ENCODE data around the gene PRF1.

The PRF1 gene

DNA sequence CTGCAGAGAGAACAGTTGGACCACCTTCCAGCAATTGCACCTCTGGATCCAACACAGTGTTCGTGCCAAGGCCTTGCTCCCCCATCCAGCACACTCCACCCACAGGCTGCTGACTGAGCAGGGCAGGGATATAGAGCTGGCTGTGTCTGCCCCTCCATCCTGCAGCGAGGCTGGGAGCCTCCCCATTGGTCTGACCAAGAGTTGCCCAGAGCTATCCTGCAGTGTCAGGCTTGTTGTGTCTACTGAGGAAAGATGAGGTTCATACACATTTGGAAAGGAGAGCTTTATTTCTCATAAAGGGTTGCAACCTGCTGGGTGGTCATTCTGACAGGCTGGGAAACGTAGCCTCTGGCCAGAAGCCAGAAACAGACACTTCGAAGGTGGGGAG lies 27.1 kb downstream of the PRF1 start:
- no peak overlapping the region for H3K23ac ChIP-seq (ENCODE audit: low read length)
- no peak overlapping the region for H3K9ac ChIP-seq (ENCODE audit: low read length)
- no CpG with 5 or more reads among the region's 4 CpGs for WGBS (ENCODE audit: extremely low coverage, insufficient coverage, insufficient read length)
- H3K9me3 ChIP-seq (ENCODE audit: insufficient read depth, low read depth, low read length) = peaks cover 1% of the 10 kb centered on the region
- H3K4ac ChIP-seq (ENCODE audit: low read depth, low read length) = no peak overlapping the region
- no peak overlapping the region for H2BK12ac ChIP-seq (ENCODE audit: low read length)
- DNase-seq = no peak
- no peak overlapping the region for H3K4me2 ChIP-seq (ENCODE audit: low read length)
- H3K4me1 ChIP-seq (ENCODE audit: control insufficient read depth in 1 of 2, insufficient read depth in 2 of 2, low read length in 2 of 2) = no peaks in the 10 kb centered on the region
- H3K79me2 ChIP-seq (ENCODE audit: control insufficient read depth, insufficient read depth, low read length, poor library complexity) = no peaks in the 10 kb centered on the region
- H2BK5ac ChIP-seq (ENCODE audit: low read depth, low read length, poor library complexity) = no peak overlapping the region
- no peaks in the 10 kb centered on the region for H3K36me3 ChIP-seq (ENCODE audit: control insufficient read depth in 1 of 2, insufficient read depth in 2 of 2, low read length in 2 of 2)
- H2AK5ac ChIP-seq (ENCODE audit: low read length) = no peak overlapping the region
- no peaks in the 10 kb centered on the region for H3K27me3 ChIP-seq (ENCODE audit: insufficient read depth, low read length)
- H3K27ac ChIP-seq (ENCODE audit: low read depth, low read length) = no peak overlapping the region
- no peak overlapping the region for H3K18ac ChIP-seq (ENCODE audit: low read length)
- H4K12ac ChIP-seq (ENCODE audit: low read depth, low read length) = no peak overlapping the region
- H3K14ac ChIP-seq (ENCODE audit: low read length) = no peak overlapping the region
- no peak overlapping the region for H4K8ac ChIP-seq (ENCODE audit: low read depth, low read length)
- no peak overlapping the region for H2BK120ac ChIP-seq (ENCODE audit: insufficient read depth, low read length, poor library complexity)
- no peak overlapping the region for H4K91ac ChIP-seq (ENCODE audit: low read depth, low read length)
- no peaks in the 10 kb centered on the region for H3K79me1 ChIP-seq (ENCODE audit: low read length)
- no peak overlapping the region for H2AFZ ChIP-seq (ENCODE audit: insufficient read depth, low read length, poor library complexity)
- no peak overlapping the region for H3K4me3 ChIP-seq (ENCODE audit: low read depth, low read length)

GRCh38 chr10:70573599-70574506 lies 28.7 kb downstream of the PRF1 start:
- H4K91ac ChIP-seq (ENCODE audit: low read depth, low read length) = no peak overlapping the region
- no peaks in the 10 kb centered on the region for H3K27me3 ChIP-seq (ENCODE audit: insufficient read depth, low read length)
- no peak overlapping the region for H3K9ac ChIP-seq (ENCODE audit: low read length)
- H3K23ac ChIP-seq (ENCODE audit: low read length) = no peak overlapping the region
- no peak overlapping the region for H2BK5ac ChIP-seq (ENCODE audit: low read depth, low read length, poor library complexity)
- H3K9me3 ChIP-seq (ENCODE audit: insufficient read depth, low read depth, low read length) = peaks cover 1% of the 10 kb centered on the region
- no peak overlapping the region for H3K4me3 ChIP-seq (ENCODE audit: low read depth, low read length)
- no peak overlapping the region for H4K12ac ChIP-seq (ENCODE audit: low read depth, low read length)
- no peak overlapping the region for H2AK5ac ChIP-seq (ENCODE audit: low read length)
- H3K14ac ChIP-seq (ENCODE audit: low read length) = no peak overlapping the region
- no peak overlapping the region for H2BK120ac ChIP-seq (ENCODE audit: insufficient read depth, low read length, poor library complexity)
- H2AFZ ChIP-seq (ENCODE audit: insufficient read depth, low read length, poor library complexity) = no peak overlapping the region
- H2BK12ac ChIP-seq (ENCODE audit: low read length) = no peak overlapping the region
- no CpG with 5 or more reads among the region's 11 CpGs for WGBS (ENCODE audit: extremely low coverage, insufficient coverage, insufficient read length)
- no peak overlapping the region for H3K4me2 ChIP-seq (ENCODE audit: low read length)
- H3K18ac ChIP-seq (ENCODE audit: low read length) = no peak overlapping the region
- no peaks in the 10 kb centered on the region for H3K4me1 ChIP-seq (ENCODE audit: control insufficient read depth in 1 of 2, insufficient read depth in 2 of 2, low read length in 2 of 2)
- no peak overlapping the region for H3K4ac ChIP-seq (ENCODE audit: low read depth, low read length)
- no peaks in the 10 kb centered on the region for H3K79me1 ChIP-seq (ENCODE audit: low read length)
- no peak overlapping the region for H3K27ac ChIP-seq (ENCODE audit: low read depth, low read length)
- H4K8ac ChIP-seq (ENCODE audit: low read depth, low read length) = no peak overlapping the region
- no peaks in the 10 kb centered on the region for H3K79me2 ChIP-seq (ENCODE audit: control insufficient read depth, insufficient read depth, low read length, poor library complexity)
- H3K36me3 ChIP-seq (ENCODE audit: control insufficient read depth in 1 of 2, insufficient read depth in 2 of 2, low read length in 2 of 2) = no peaks in the 10 kb centered on the region
- no peak for DNase-seq

DNA sequence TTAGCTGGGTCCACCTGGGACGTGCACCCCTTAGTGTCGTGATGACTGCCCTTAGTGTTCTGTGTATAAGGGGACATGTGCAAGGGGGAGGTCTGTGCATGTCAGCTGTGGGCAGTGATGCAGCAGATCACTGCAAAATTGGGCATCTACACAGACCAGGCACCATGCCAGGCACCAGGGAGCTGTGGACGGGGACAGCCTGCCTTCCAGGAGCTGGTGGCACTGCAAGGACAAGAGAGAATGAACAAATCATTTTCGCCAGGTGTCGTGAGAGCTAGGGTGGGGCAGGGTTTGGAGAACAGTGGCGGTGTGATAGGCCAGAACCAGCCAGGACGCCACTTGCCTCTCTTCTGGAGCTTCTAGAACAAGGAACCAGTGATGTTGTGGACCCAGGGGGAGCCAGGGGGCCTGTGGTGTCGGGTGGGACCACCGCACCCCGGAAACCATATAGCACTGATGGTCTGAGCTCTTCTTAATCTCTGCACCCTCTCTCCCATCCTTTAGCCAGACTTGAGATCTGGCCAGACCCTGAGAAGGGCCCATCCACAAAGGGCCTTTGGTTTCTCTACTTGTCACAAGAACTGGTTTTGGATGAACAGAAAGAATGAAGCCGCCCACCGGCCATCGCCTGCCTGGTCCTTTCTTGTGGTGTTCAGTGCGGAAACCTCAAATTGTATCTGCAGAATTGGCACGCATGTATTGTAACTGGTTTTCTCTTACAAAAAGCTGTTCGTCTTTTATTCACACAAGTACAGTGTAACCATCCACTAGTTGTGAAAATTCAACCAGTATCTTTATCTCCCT lies 30.7 kb downstream of the PRF1 start:
- H3K4me2 ChIP-seq (ENCODE audit: low read length) = no peak overlapping the region
- no peak overlapping the region for H3K23ac ChIP-seq (ENCODE audit: low read length)
- H3K79me1 ChIP-seq (ENCODE audit: low read length) = no peaks in the 10 kb centered on the region
- no peak overlapping the region for H2BK12ac ChIP-seq (ENCODE audit: low read length)
- no peaks in the 10 kb centered on the region for H3K4me1 ChIP-seq (ENCODE audit: control insufficient read depth in 1 of 2, insufficient read depth in 2 of 2, low read length in 2 of 2)
- no peak overlapping the region for H4K12ac ChIP-seq (ENCODE audit: low read depth, low read length)
- no peak overlapping the region for H3K4ac ChIP-seq (ENCODE audit: low read depth, low read length)
- H3K27ac ChIP-seq (ENCODE audit: low read depth, low read length) = no peak overlapping the region
- H3K79me2 ChIP-seq (ENCODE audit: control insufficient read depth, insufficient read depth, low read length, poor library complexity) = no peaks in the 10 kb centered on the region
- no peak overlapping the region for H2AFZ ChIP-seq (ENCODE audit: insufficient read depth, low read length, poor library complexity)
- no peak overlapping the region for H2AK5ac ChIP-seq (ENCODE audit: low read length)
- no peak overlapping the region for H3K9ac ChIP-seq (ENCODE audit: low read length)
- H4K91ac ChIP-seq (ENCODE audit: low read depth, low read length) = no peak overlapping the region
- no peaks in the 10 kb centered on the region for H3K27me3 ChIP-seq (ENCODE audit: insufficient read depth, low read length)
- DNase-seq = no peak
- H3K18ac ChIP-seq (ENCODE audit: low read length) = no peak overlapping the region
- H3K36me3 ChIP-seq (ENCODE audit: control insufficient read depth in 1 of 2, insufficient read depth in 2 of 2, low read length in 2 of 2) = no peaks in the 10 kb centered on the region
- no peak overlapping the region for H2BK120ac ChIP-seq (ENCODE audit: insufficient read depth, low read length, poor library complexity)
- no peak overlapping the region for H4K8ac ChIP-seq (ENCODE audit: low read depth, low read length)
- no CpG with 5 or more reads among the region's 16 CpGs for WGBS (ENCODE audit: extremely low coverage, insufficient coverage, insufficient read length)
- peaks cover 1% of the 10 kb centered on the region for H3K9me3 ChIP-seq (ENCODE audit: insufficient read depth, low read depth, low read length)
- H2BK5ac ChIP-seq (ENCODE audit: low read depth, low read length, poor library complexity) = no peak overlapping the region
- H3K14ac ChIP-seq (ENCODE audit: low read length) = no peak overlapping the region
- no peak overlapping the region for H3K4me3 ChIP-seq (ENCODE audit: low read depth, low read length)

DNA sequence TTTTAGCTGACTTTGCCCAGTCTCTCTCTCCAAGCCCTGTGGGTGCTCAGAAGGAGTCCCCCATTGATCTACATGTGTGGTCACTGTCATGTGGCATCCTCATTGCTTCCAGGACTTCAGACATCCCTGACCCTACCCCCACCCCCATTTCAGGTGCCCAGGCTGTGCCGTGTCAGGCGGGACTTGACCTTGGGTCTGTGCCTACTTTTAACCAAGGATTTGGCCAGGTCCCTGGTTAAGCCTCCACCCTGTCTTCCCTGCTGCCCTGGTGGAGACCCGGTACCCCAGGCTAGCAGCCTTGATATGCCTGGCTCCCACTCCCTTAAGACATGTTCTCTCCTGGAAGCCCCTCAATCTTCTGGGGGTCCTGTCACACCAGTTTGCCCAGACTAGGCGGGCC lies 31.3 kb downstream of the PRF1 start:
- no peaks in the 10 kb centered on the region for H3K79me1 ChIP-seq (ENCODE audit: low read length)
- H3K36me3 ChIP-seq (ENCODE audit: control insufficient read depth in 1 of 2, insufficient read depth in 2 of 2, low read length in 2 of 2) = no peaks in the 10 kb centered on the region
- H4K8ac ChIP-seq (ENCODE audit: low read depth, low read length) = no peak overlapping the region
- no peak overlapping the region for H2AFZ ChIP-seq (ENCODE audit: insufficient read depth, low read length, poor library complexity)
- H3K9ac ChIP-seq (ENCODE audit: low read length) = no peak overlapping the region
- H3K14ac ChIP-seq (ENCODE audit: low read length) = no peak overlapping the region
- peaks cover 1% of the 10 kb centered on the region for H3K9me3 ChIP-seq (ENCODE audit: insufficient read depth, low read depth, low read length)
- no peaks in the 10 kb centered on the region for H3K4me1 ChIP-seq (ENCODE audit: control insufficient read depth in 1 of 2, insufficient read depth in 2 of 2, low read length in 2 of 2)
- H3K4me3 ChIP-seq (ENCODE audit: low read depth, low read length) = no peak overlapping the region
- no peak overlapping the region for H2BK12ac ChIP-seq (ENCODE audit: low read length)
- H2BK5ac ChIP-seq (ENCODE audit: low read depth, low read length, poor library complexity) = no peak overlapping the region
- no peak overlapping the region for H3K4me2 ChIP-seq (ENCODE audit: low read length)
- no peaks in the 10 kb centered on the region for H3K79me2 ChIP-seq (ENCODE audit: control insufficient read depth, insufficient read depth, low read length, poor library complexity)
- H3K4ac ChIP-seq (ENCODE audit: low read depth, low read length) = no peak overlapping the region
- no peaks in the 10 kb centered on the region for H3K27me3 ChIP-seq (ENCODE audit: insufficient read depth, low read length)
- no peak for DNase-seq
- no peak overlapping the region for H2AK5ac ChIP-seq (ENCODE audit: low read length)
- no peak overlapping the region for H3K18ac ChIP-seq (ENCODE audit: low read length)
- WGBS (ENCODE audit: extremely low coverage, insufficient coverage, insufficient read length) = no CpG with 5 or more reads among the region's 4 CpGs
- no peak overlapping the region for H3K23ac ChIP-seq (ENCODE audit: low read length)
- no peak overlapping the region for H4K12ac ChIP-seq (ENCODE audit: low read depth, low read length)
- no peak overlapping the region for H2BK120ac ChIP-seq (ENCODE audit: insufficient read depth, low read length, poor library complexity)
- no peak overlapping the region for H3K27ac ChIP-seq (ENCODE audit: low read depth, low read length)
- H4K91ac ChIP-seq (ENCODE audit: low read depth, low read length) = no peak overlapping the region
